ENCODE results near the gene ENOX1. TPM values are rescaled to one million over a fixed set of nuclear protein-coding genes. Genes with fewer than 3 reads are reported as not detected.

ENOX1 gene
- total and polyA plus RNA-seq, 2 of the 8 experiments (the other 6 are each of a cell fraction or from before 2014, with no cell fraction given) = 0.23 to 0.37 TPM

GRCh38 chr13:43307221-43307920 lies 479.4 kb downstream of the ENOX1 start (continued):
- TF ChIP-seq, protein P1, sequence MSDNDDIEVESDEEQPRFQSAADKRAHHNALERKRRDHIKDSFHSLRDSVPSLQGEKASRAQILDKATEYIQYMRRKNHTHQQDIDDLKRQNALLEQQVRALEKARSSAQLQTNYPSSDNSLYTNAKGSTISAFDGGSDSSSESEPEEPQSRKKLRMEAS (IDR thresholded peaks at IDR 0.05) = no peak
- TF ChIP-seq FOSL1 (IDR thresholded peaks at IDR 0.05; ENCODE audit: insufficient read depth, low read depth, low read length) (no peak), JUN (IDR thresholded peaks at IDR 0.05; ENCODE audit: low read depth, low read length) (no peak), SP4 (IDR thresholded peaks at IDR 0.05; ENCODE audit: low read length) (no peak), BCL11A (IDR thresholded peaks at IDR 0.05; ENCODE audit: low read depth in 2 of 2, low read length in 2 of 2) (no peak), CTBP2 (IDR thresholded peaks at IDR 0.05; ENCODE audit: borderline replicate concordance, insufficient read depth, insufficient read length, low read length) (no peak), CBX5 (IDR thresholded peaks at IDR 0.05; ENCODE audit: low read depth, low read length) (no peak), SP2 (IDR thresholded peaks at IDR 0.05; ENCODE audit: low read length) (no peak), RBBP5 (IDR thresholded peaks at IDR 0.05; ENCODE audit: borderline replicate concordance, low read depth, low read length) (no peak), BRCA1 (IDR thresholded peaks at IDR 0.05; ENCODE audit: low read depth, low read length) (no peak), PHF8 (conservative IDR thresholded peaks at IDR 0.05; ENCODE audit: low read depth, low read length) (no peak)

Data from H1 (cell line).